ENCODE measurements around the gene USP32. TPM values are rescaled to one million over a fixed set of nuclear protein-coding genes. Genes with fewer than 3 reads are reported as not detected.

USP32 gene
- total and polyA plus RNA-seq, 2 of the 8 experiments (the other 6 are each of a cell fraction or from before 2014, with no cell fraction given): 29.6 to 112 TPM

- Histone ChIP-seq H3K23me2 (ENCODE audit: low read depth, low read length) (no peaks in the 10 kb centered on the region), H3K56ac (replicated peaks; ENCODE audit: insufficient read length, low read depth, low read length) (no peak overlapping the region), H3K79me1 (ENCODE audit: low read depth, low read length) (peaks cover 11% of the 10 kb centered on the region), H2AFZ (ENCODE audit: low read length) (no peak overlapping the region), H3K9ac (replicated peaks in 1 of 4; ENCODE audit: extremely low read depth in 1 of 4, low read depth in 3 of 4, low read length in 3 of 4) (no peak overlapping the region), H2BK20ac (ENCODE audit: low read length) (no peak overlapping the region), H3K4me1 (replicated peaks in 1 of 4; ENCODE audit: control insufficient read depth in 3 of 4, insufficient read depth in 4 of 4, low read length in 3 of 4) (peaks cover 0 to 3% (median under 1%) of the 10 kb centered on the region in 4 experiments; a peak in 3 of 7 replicates), H2BK5ac (ENCODE audit: low read depth, low read length) (no peak overlapping the region), H3K14ac (ENCODE audit: insufficient read length) (no peak overlapping the region), H3K4ac (replicated peaks; ENCODE audit: insufficient read length, low read depth, low read length) (no peak overlapping the region), H3K23ac (ENCODE audit: insufficient read length) (no peak overlapping the region), H3K36me3 (ENCODE audit: control insufficient read depth in 2 of 4, insufficient read depth in 4 of 4, low read length in 3 of 4) (no peaks in the 10 kb centered on the region; a peak in 1 of 8 replicates), H3K4me2 (ENCODE audit: insufficient read depth in 1 of 2, low read depth in 2 of 2, low read length in 2 of 2) (no peak overlapping the region), H3K9me3 (ENCODE audit: insufficient read depth in 2 of 2, low read depth in 1 of 2, low read length in 1 of 2) (no peaks in the 10 kb centered on the region), H3K18ac (ENCODE audit: extremely low read depth, low read length) (no peak overlapping the region), H2AK5ac (ENCODE audit: low read depth, low read length) (no peak overlapping the region), H4K5ac (ENCODE audit: insufficient read length, low read depth, low read length) (no peak overlapping the region), H4K8ac (ENCODE audit: extremely low read depth, insufficient read depth, low read length) (no peak overlapping the region), H3K4me3 (ENCODE audit: extremely low read depth in 1 of 4, insufficient read depth in 2 of 4, low read depth in 3 of 4, low read length in 4 of 4) (no peak overlapping the region), H2BK120ac (replicated peaks; ENCODE audit: low read depth, low read length) (no peak overlapping the region), H4K91ac (replicated peaks; ENCODE audit: insufficient read length, low read length) (no peak overlapping the region), H3K79me2 (ENCODE audit: control insufficient read depth in 1 of 2, insufficient read depth in 2 of 2, low read length in 2 of 2) (peaks cover 0 to 96% of the 10 kb centered on the region in 2 experiments; a peak in 3 of 4 replicates), H4K20me1 (replicated peaks in 1 of 2; ENCODE audit: control insufficient read depth in 1 of 2, insufficient read depth in 2 of 2, low read length in 2 of 2) (peaks cover 12% of the 10 kb centered on the region in 2 experiments), H3K27me3 (replicated peaks in 1 of 4; ENCODE audit: control insufficient read depth in 3 of 4, extremely low read depth in 1 of 4, insufficient read depth in 3 of 4, low read length in 3 of 4) (no peaks in the 10 kb centered on the region), H2BK12ac (ENCODE audit: low read depth, low read length) (no peak overlapping the region), H2BK15ac (ENCODE audit: low read length) (no peak overlapping the region), H3K27ac (ENCODE audit: low read depth, low read length) (no peak overlapping the region)
- 85% methylated on average over 2 of the region's 2 CpGs; no CpG with 5 or more reads in 1 of the 2 experiments for WGBS, 2 experiments (ENCODE audit: extremely low coverage in 1 of 2, insufficient coverage in 1 of 2, insufficient read length in 1 of 2, insufficient replicate concordance in 2 of 2, low coverage in 1 of 2, low lambda C conversion rate in 2 of 2, missing lambda C conversion rate in 1 of 2)
- POLR2A ChIA-PET (ENCODE audit: partially characterized antibody): no interaction called here
- CTCF ChIA-PET (ENCODE audit: partially characterized antibody): interaction anchor here (0.7 to 1.0 kb wide), 2 partner anchors 23 to 81 kb away, joined by 3 read pairs; no protein-coding TSS in a partner anchor
- DNase-seq (ENCODE audit: low read depth in 1 of 2, low spot score in 2 of 2): no peak
- FAIRE-seq: no peak
- TF ChIP-seq TEAD4 (IDR thresholded peaks at IDR 0.05; ENCODE audit: low read depth, low read length): no peak
- no peak for TF ChIP-seq CTCF (IDR thresholded peaks at IDR 0.05; ENCODE audit: control extremely low read depth in 1 of 3, insufficient read depth in 1 of 3, low read depth in 1 of 3, low read length in 3 of 3)
- no peak for TF ChIP-seq CEBPB (IDR thresholded peaks at IDR 0.05; ENCODE audit: low read depth, low read length)
- TF ChIP-seq NRF1 (IDR thresholded peaks at IDR 0.05; ENCODE audit: low read depth, low read length): no peak
- TF ChIP-seq SIRT6 (IDR thresholded peaks at IDR 0.05; ENCODE audit: low read length): no peak
- no peak for TF ChIP-seq SP2 (IDR thresholded peaks at IDR 0.05; ENCODE audit: low read length)
- no peak for TF ChIP-seq TBP (IDR thresholded peaks at IDR 0.05; ENCODE audit: low read depth, low read length)
- no peak for TF ChIP-seq POLR2A (IDR thresholded peaks at IDR 0.05; ENCODE audit: control extremely low read depth in 1 of 2, low read depth in 2 of 2, low read length in 2 of 2)
- no peak for TF ChIP-seq CBX5 (IDR thresholded peaks at IDR 0.05; ENCODE audit: low read depth, low read length)
- TF ChIP-seq FOSL1 (IDR thresholded peaks at IDR 0.05; ENCODE audit: insufficient read depth, low read depth, low read length): no peak
- TF ChIP-seq EZH2 (IDR thresholded peaks at IDR 0.05; ENCODE audit: low read depth, low read length, severe bottlenecking): no peak
- TF ChIP-seq SIN3A (conservative IDR thresholded peaks at IDR 0.05 in 1 of 2, IDR thresholded peaks at IDR 0.05 in 1 of 2; ENCODE audit: low read depth in 1 of 2, low read length in 2 of 2): no peak
- no peak for TF ChIP-seq JUND (IDR thresholded peaks at IDR 0.05; ENCODE audit: low read length)
Measured at GRCh38 chr17:60311936-60312335, 80.0 kb downstream of the USP32 start.
